HFFc6 (cell line): ENCODE results near the gene KLHL1. TPM values are rescaled to one million over a fixed set of nuclear protein-coding genes. Genes with fewer than 3 reads are reported as not detected.

Experiments used
- DNase-seq: peaks from one replicate; pipeline ENCODE4 v3.0.0-alpha.2; 2018
- H3K27ac Mint-ChIP-seq: 2 replicates; pipeline ENCODE4 v1.8.0; 2020; ENCODE audit warnings: mild to moderate bottlenecking, mixed read lengths
- H3K27me3 Mint-ChIP-seq: 2 replicates; pipeline ENCODE4 v1.8.0; 2021; ENCODE audit warnings: mild to moderate bottlenecking, moderate library complexity, mixed read lengths; ENCODE audit not compliant: insufficient read depth
- H3K36me3 Mint-ChIP-seq: 2 replicates; pipeline ENCODE4 v1.8.0; 2021; ENCODE audit warnings: low read depth, mixed read lengths
- H3K4me1 Mint-ChIP-seq: 2 replicates; pipeline ENCODE4 v1.8.0; 2020; ENCODE audit warnings: low read depth, mixed read lengths
- H3K4me3 Mint-ChIP-seq: 2 replicates; pipeline ENCODE4 v1.8.0; 2020; ENCODE audit warnings: mild to moderate bottlenecking, moderate library complexity, mixed read lengths
- H3K9me3 Mint-ChIP-seq: 2 replicates; pipeline ENCODE4 v1.8.0; 2020; ENCODE audit warnings: mild to moderate bottlenecking, mixed read lengths
- CTCF ChIP-seq: fragments of 200-600 bp; sonication (generic); IDR thresholded peaks from 2 replicates; pipeline ENCODE4 v1.5.0; 2021; ENCODE audit warnings: antibody characterized with exemption, mild to moderate bottlenecking
- total RNA-seq, 6 experiments: library from RNA; stranded (reverse); fragmentation: NEBNext Ultra II Directional; extraction: Animal tissue kit (Norgen Biotek cat#: 25700); gene quantifications; 2 replicates in 1 of 6; 3 replicates in 5 of 6; pipeline ENCODE4 v1.2.3, GENCODE V29; 2021

The KLHL1 gene
- total RNA-seq, 6 experiments from 2014 or later = not detected

- TF ChIP-seq CTCF = no peak
- Mint-ChIP-seq H3K36me3 (no peaks in the 10 kb centered on the region), H3K4me1 (no peaks in the 10 kb centered on the region), H3K27ac (no peak overlapping the region), H3K9me3 (peaks cover 32% of the 10 kb centered on the region), H3K4me3 (no peak overlapping the region), H3K27me3 (no peaks in the 10 kb centered on the region)
- DNase-seq = no peak
Measured at GRCh38 chr13:69912630-69913029, 195.6 kb downstream of the KLHL1 start.

GRCh38 chr13:69910800-69911199 is 197.5 kb downstream of the KLHL1 start:
- Mint-ChIP-seq H3K9me3 (peaks cover 43% of the 10 kb centered on the region), H3K27me3 (no peaks in the 10 kb centered on the region), H3K27ac (no peak overlapping the region), H3K4me1 (no peaks in the 10 kb centered on the region), H3K36me3 (no peaks in the 10 kb centered on the region), H3K4me3 (no peak overlapping the region)
- DNase-seq = no peak
- no peak for TF ChIP-seq CTCF

DNA sequence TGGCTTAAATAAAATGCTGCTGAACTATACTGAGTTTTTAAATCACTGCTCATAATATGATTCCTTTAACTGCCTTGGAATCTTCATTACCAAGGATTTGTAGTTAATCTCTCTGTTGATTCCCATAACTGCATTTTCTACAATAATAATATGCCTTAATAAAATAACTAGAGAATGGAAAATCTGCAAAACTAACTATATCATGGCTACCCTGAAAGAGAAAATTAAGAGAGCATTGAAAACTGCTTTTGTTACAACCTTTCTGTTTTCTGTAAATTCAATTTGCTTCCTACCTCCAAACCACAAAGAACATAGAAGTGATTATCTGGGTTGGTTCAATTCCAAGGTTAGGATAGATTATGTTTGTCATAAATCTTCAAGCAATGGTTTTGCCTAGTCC is 203.5 kb downstream of the KLHL1 start:
- Mint-ChIP-seq H3K9me3 (peaks cover 33% of the 10 kb centered on the region), H3K4me3 (no peak overlapping the region), H3K27me3 (no peaks in the 10 kb centered on the region), H3K4me1 (no peaks in the 10 kb centered on the region), H3K36me3 (no peaks in the 10 kb centered on the region), H3K27ac (no peak overlapping the region)
- DNase-seq = no peak
- TF ChIP-seq CTCF = no peak

- Mint-ChIP-seq H3K27me3 (no peaks in the 10 kb centered on the region), H3K27ac (no peak overlapping the region), H3K4me1 (no peaks in the 10 kb centered on the region), H3K36me3 (no peaks in the 10 kb centered on the region), H3K4me3 (no peak overlapping the region), H3K9me3 (peaks cover 41% of the 10 kb centered on the region)
- TF ChIP-seq CTCF = no peak
- no peak for DNase-seq
Measured at GRCh38 chr13:69903081-69903480, 205.2 kb downstream of the KLHL1 start.

DNA sequence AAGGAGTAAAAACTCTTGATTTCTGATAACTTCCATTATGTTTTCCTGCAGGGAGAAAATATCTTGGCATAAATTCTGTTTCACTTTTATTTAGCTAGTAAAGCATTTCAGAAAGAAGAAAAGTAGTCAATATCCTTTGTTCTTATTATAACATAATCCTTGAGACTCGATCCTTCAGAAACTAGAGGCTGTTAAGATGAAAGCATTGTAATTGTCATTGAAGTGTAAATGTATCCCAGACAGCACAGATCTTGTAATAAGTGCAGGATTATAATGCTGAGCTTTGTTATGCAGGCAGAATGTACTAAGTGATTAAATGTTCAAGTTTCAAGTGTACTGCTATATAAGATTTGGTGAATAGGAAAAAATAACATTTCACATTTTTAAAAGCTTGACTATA is 225.8 kb downstream of the KLHL1 start:
- Mint-ChIP-seq H3K4me1 (no peaks in the 10 kb centered on the region), H3K4me3 (no peak overlapping the region), H3K27ac (no peak overlapping the region), H3K9me3 (peaks cover 20% of the 10 kb centered on the region), H3K36me3 (no peaks in the 10 kb centered on the region), H3K27me3 (no peaks in the 10 kb centered on the region)
- DNase-seq = no peak
- no peak for TF ChIP-seq CTCF

- Mint-ChIP-seq H3K4me3 (no peak overlapping the region), H3K27me3 (no peaks in the 10 kb centered on the region), H3K36me3 (no peaks in the 10 kb centered on the region), H3K9me3 (peaks cover 11% of the 10 kb centered on the region), H3K27ac (no peak overlapping the region), H3K4me1 (no peaks in the 10 kb centered on the region)
- DNase-seq = no peak
- no peak for TF ChIP-seq CTCF
Measured at GRCh38 chr13:69879936-69880335, 228.3 kb downstream of the KLHL1 start.
